ENCODE results near the gene ITGA3.

DNA sequence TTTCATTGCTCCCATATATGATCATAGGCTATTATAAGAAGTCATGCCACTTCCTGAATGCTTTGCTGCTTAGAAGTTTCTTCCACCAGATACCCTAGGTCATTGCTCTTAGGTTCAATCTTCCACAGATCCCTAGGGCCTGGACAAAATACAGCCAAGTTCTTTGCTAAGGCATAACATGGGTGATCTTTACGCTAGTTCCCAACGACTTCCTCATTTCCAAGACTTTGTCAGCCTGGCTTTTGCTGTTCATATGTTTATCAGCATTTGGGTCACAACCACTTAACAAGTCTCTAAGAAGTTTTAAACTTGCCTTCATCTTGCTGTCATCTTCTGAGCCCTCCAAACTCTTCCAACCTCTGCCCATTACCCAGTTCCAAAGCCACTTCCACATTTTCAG lies 40.8 kb upstream of the ITGA3 start:
- TF ChIP-seq, protein P1, sequence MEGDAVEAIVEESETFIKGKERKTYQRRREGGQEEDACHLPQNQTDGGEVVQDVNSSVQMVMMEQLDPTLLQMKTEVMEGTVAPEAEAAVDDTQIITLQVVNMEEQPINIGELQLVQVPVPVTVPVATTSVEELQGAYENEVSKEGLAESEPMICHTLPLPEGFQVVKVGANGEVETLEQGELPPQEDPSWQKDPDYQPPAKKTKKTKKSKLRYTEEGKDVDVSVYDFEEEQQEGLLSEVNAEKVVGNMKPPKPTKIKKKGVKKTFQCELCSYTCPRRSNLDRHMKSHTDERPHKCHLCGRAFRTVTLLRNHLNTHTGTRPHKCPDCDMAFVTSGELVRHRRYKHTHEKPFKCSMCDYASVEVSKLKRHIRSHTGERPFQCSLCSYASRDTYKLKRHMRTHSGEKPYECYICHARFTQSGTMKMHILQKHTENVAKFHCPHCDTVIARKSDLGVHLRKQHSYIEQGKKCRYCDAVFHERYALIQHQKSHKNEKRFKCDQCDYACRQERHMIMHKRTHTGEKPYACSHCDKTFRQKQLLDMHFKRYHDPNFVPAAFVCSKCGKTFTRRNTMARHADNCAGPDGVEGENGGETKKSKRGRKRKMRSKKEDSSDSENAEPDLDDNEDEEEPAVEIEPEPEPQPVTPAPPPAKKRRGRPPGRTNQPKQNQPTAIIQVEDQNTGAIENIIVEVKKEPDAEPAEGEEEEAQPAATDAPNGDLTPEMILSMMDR (IDR thresholded peaks at IDR 0.05), result no peak
- no peak for TF ChIP-seq POLR2A (IDR thresholded peaks at IDR 0.05; ENCODE audit: low read length)
- TF ChIP-seq MYC (IDR thresholded peaks at IDR 0.05; ENCODE audit: borderline replicate concordance, low read length), result no peak
- no peak for TF ChIP-seq HOXB13 (CRISPR knock-in tag; IDR thresholded peaks at IDR 0.05; ENCODE audit: low read depth)
- no peak for TF ChIP-seq NR3C1 (IDR thresholded peaks at IDR 0.05)
- TF ChIP-seq ZNF302 (CRISPR knock-in tag; IDR thresholded peaks at IDR 0.05), result no peak
- no peak for TF ChIP-seq RFX5 (IDR thresholded peaks at IDR 0.05)
- TF ChIP-seq POLR2AphosphoS2 (conservative IDR thresholded peaks at IDR 0.05; ENCODE audit: low read length), result no peak

Measured in A549 (cell line).